Sigmoid colon (tissue), 3 donors: ENCODE measurements around the gene SNX5.

Experiments used
- CTCF ChIP-seq, 4 experiments: fragments of 450-650 bp in 3 of 4; fragments of 200-600 bp in 1 of 4; IDR thresholded peaks; one replicate each; pipeline ENCODE4 v1.5.1; 2016 to 2019; ENCODE audit warnings: antibody characterized with exemption in 4 of 4, mild to moderate bottlenecking in 3 of 4, moderate library complexity in 2 of 4
- POLR2A ChIP-seq, 2 donors: fragments of 450-650 bp; IDR thresholded peaks; one replicate each; pipeline ENCODE4 v1.6.1; 2016; ENCODE audit warnings: antibody characterized with exemption in 2 of 2, mild to moderate bottlenecking in 2 of 2, moderate library complexity in 2 of 2

GRCh38 chr20:17955302-17955701, 13.3 kb downstream of the SNX5 start:
- TF ChIP-seq CTCF (IDR thresholded peaks at IDR 0.05) (no peak), POLR2A (IDR thresholded peaks at IDR 0.05) (no peak)
